Neutrophil (primary cell): ENCODE measurements around the gene CD28.
"Not testable (repeated sequence)": the region's sequence is repeated elsewhere in the genome, so short reads cannot be mapped to it uniquely, and the experiment has no call there.

Experiments
- H3K27ac ChIP-seq: fragments of 200-600 bp; sonication (generic); 2 replicates; pipeline ENCODE4 v1.5.1; 2016; ENCODE audit warnings: mild to moderate bottlenecking, moderate library complexity
- H3K27me3 ChIP-seq: fragments of 200-600 bp; sonication (generic); 2 replicates; pipeline ENCODE4 v1.6.0; 2016; ENCODE audit warnings: mild to moderate bottlenecking
- H3K36me3 ChIP-seq: fragments of 200-600 bp; sonication (generic); 2 replicates; pipeline ENCODE4 v1.5.1; 2017
- H3K4me1 ChIP-seq, 2 experiments: fragments of 200-600 bp in 1 of 2; sonication (generic) in 1 of 2; 1 replicate in 1 of 2; 2 replicates in 1 of 2; pipeline versions ENCODE4 v1.5.1 to v1.6.1; 2013 to 2016; ENCODE audit warnings: low read depth in 1 of 2, low read length in 1 of 2, mild to moderate bottlenecking in 1 of 2, moderate library complexity in 1 of 2; ENCODE audit not compliant: control insufficient read depth in 1 of 2, insufficient read depth in 1 of 2
- H3K4me3 ChIP-seq, 2 experiments: fragments of 200-600 bp in 1 of 2; sonication (generic) in 1 of 2; 1 replicate in 1 of 2; 2 replicates in 1 of 2; pipeline ENCODE4 v1.5.1; 2013 to 2016; ENCODE audit warnings: low read depth in 1 of 2, low read length in 1 of 2, mild to moderate bottlenecking in 1 of 2, moderate library complexity in 1 of 2
- H3K9me3 ChIP-seq: fragments of 200-600 bp; sonication (generic); 2 replicates; pipeline ENCODE4 v1.5.1; 2016
- TF ChIP-seq, protein P1 (sequence below): fragments of 200-600 bp; sonication (generic); IDR thresholded peaks from 2 replicates; pipeline ENCODE4 v1.5.1; 2016; ENCODE audit warnings: antibody characterized with exemption

The CD28 gene

GRCh38 chr2:203782262-203782976 is 76.0 kb downstream of the CD28 start:
- Histone ChIP-seq H3K27ac (no peak overlapping the region), H3K4me3 (no peak overlapping the region), H3K27me3 (no peaks in the 10 kb centered on the region), H3K36me3 (no peaks in the 10 kb centered on the region), H3K4me1 (no peaks in the 10 kb centered on the region), H3K9me3 (no peaks in the 10 kb centered on the region)
- TF ChIP-seq, protein P1, sequence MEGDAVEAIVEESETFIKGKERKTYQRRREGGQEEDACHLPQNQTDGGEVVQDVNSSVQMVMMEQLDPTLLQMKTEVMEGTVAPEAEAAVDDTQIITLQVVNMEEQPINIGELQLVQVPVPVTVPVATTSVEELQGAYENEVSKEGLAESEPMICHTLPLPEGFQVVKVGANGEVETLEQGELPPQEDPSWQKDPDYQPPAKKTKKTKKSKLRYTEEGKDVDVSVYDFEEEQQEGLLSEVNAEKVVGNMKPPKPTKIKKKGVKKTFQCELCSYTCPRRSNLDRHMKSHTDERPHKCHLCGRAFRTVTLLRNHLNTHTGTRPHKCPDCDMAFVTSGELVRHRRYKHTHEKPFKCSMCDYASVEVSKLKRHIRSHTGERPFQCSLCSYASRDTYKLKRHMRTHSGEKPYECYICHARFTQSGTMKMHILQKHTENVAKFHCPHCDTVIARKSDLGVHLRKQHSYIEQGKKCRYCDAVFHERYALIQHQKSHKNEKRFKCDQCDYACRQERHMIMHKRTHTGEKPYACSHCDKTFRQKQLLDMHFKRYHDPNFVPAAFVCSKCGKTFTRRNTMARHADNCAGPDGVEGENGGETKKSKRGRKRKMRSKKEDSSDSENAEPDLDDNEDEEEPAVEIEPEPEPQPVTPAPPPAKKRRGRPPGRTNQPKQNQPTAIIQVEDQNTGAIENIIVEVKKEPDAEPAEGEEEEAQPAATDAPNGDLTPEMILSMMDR = no peak

DNA sequence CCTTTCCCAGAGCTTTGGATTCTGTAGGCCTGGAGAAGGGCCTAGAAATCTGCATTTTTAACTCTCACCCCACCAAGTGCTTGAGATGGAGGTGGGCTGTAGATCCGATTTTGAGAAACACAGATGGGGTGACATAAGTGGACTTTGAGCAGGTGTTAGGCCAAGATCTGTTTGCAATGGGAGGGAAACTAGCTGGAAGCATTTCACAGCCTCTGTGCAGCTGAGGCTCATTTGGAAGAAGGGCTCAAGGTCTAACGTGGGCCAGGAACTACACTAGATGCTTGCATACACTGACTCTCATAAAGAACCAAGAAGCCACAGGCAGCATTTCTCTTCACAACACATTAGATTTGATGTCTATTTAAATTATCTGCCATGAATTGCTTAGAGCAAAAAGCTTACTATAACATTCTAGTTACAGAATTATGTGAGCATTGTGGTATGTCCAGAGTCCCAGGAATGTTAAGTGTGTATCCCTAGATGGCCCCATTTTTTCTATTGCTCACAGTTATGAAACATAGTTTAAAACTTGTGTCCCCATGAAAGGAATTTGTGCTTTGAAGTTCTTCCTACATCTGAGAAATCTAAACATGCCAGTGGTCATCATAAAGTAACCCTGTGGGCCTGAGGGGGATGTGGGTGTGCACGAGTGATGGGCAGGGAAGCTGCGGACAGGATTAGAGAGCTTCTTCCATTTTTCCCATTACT is 77.2 kb downstream of the CD28 start:
- no peaks in the 10 kb centered on the region for H3K36me3 ChIP-seq
- H3K27ac ChIP-seq = no peak overlapping the region
- no peaks in the 10 kb centered on the region for H3K27me3 ChIP-seq
- no peaks in the 10 kb centered on the region for H3K9me3 ChIP-seq
- H3K4me3 ChIP-seq = no peak overlapping the region
- TF ChIP-seq, protein P1 = no peak
- H3K4me1 ChIP-seq = no peaks in the 10 kb centered on the region

GRCh38 chr2:203784710-203785270 is 78.4 kb downstream of the CD28 start:
- H3K27me3 ChIP-seq, H3K4me1 ChIP-seq, H3K27ac ChIP-seq, H3K36me3 ChIP-seq, H3K4me3 ChIP-seq, H3K9me3 ChIP-seq: not testable (repeated sequence)

DNA sequence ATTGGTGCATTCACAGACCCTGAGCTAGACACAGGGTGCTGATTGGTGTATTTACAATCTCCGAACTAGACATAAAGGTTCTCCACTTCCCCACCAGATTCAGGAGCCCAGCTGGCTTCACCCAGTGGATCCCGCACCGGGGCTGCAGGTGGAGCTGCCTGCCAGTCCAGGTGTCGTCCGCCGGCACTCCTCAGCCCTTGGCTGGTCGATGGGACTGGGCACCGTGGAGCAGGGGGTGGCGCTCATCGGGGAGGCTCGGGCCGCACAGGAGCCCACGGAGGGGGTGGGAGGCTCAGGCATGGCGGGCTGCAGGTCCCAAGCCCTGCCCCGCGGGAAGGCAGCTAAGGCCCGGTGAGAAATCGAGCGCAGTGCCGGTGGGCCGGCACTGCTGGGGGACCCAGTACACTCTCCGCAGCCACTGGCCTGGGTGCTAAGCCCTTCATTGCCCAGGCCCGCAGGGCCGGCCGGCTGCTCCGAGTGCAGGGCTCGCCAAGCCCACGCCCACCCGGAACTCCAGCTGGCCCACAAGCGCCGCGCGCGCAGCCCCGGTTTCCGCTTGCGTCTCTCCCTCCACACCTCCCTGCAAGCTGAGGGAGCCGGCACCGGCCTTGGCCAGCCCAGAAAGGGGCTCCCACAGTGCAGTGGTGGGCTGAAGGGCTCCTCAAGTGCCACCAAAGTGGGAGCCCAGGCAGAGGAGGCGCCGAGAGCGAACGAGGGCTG is 79.1 kb downstream of the CD28 start:
- not testable (repeated sequence) for H3K4me3 ChIP-seq, H3K27ac ChIP-seq, H3K4me1 ChIP-seq

GRCh38 chr2:203786549-203787351 is 80.3 kb downstream of the CD28 start:
- H3K4me3 ChIP-seq = no peak overlapping the region
- H3K9me3 ChIP-seq = no peaks in the 10 kb centered on the region
- TF ChIP-seq, protein P1 = no peak
- H3K27ac ChIP-seq = no peak overlapping the region
- no peaks in the 10 kb centered on the region for H3K4me1 ChIP-seq
- no peaks in the 10 kb centered on the region for H3K36me3 ChIP-seq
- no peaks in the 10 kb centered on the region for H3K27me3 ChIP-seq

More for the DNA sequence above, 79.1 kb downstream of the CD28 start:
- not testable (repeated sequence) for H3K36me3 ChIP-seq, H3K9me3 ChIP-seq, H3K27me3 ChIP-seq

GRCh38 chr2:203787979-203788378 is 81.5 kb downstream of the CD28 start:
- TF ChIP-seq, protein P1 = no peak
- Histone ChIP-seq H3K36me3 (no peaks in the 10 kb centered on the region), H3K4me1 (no peaks in the 10 kb centered on the region), H3K4me3 (no peak overlapping the region), H3K27me3 (no peaks in the 10 kb centered on the region), H3K27ac (no peak overlapping the region), H3K9me3 (no peaks in the 10 kb centered on the region)
